Peyer's patch (tissue), 4 donors: ENCODE results near the gene HEXIM1. TPM values are rescaled to one million over a fixed set of nuclear protein-coding genes. Genes with fewer than 3 reads are reported as not detected.

Experiments
- DNase-seq, 3 donors: peaks; one replicate each; pipeline ENCODE4 v3.0.0-alpha.2; 2017 to 2019
- H3K27ac ChIP-seq, 4 donors: fragments of 200-600 bp; sonication (generic); one replicate each; pipeline ENCODE4 v1.5.1; 2016 to 2019
- H3K27me3 ChIP-seq, 2 donors: fragments of 200-600 bp; sonication (generic); one replicate each; pipeline ENCODE4 v1.5.1; 2019
- H3K36me3 ChIP-seq, 3 donors: fragments of 200-600 bp; sonication (generic); one replicate each; pipeline ENCODE4 v1.5.1; 2016 to 2019
- H3K4me1 ChIP-seq, 4 donors: fragments of 200-600 bp; sonication (generic); one replicate each; pipeline ENCODE4 v1.5.1; 2016 to 2019
- H3K4me3 ChIP-seq, 4 donors: fragments of 200-600 bp; sonication (generic); 1 replicate in 3 of 4; 2 replicates in 1 of 4; pipeline ENCODE4 v1.5.1; 2016 to 2019; ENCODE audit warnings: mild to moderate bottlenecking in 1 of 4
- H3K9me3 ChIP-seq, 4 donors: fragments of 200-600 bp; sonication (generic); one replicate each; pipeline ENCODE4 v1.5.1; 2016 to 2019; ENCODE audit warnings: mild to moderate bottlenecking in 1 of 4
- POLR2A ChIP-seq, 2 donors: fragments of 450-650 bp; IDR thresholded peaks; one replicate each; pipeline ENCODE4 v1.5.1; 2017; ENCODE audit warnings: antibody characterized with exemption in 2 of 2, mild to moderate bottlenecking in 2 of 2, moderate library complexity in 2 of 2
- total RNA-seq, 4 donors: library from RNA; depleted of rRNA; stranded (reverse); fragments of >200 nt; gene quantifications; one replicate each; pipeline ENCODE4 v1.1.0, GENCODE V29; 2016
- TF ChIP-seq, protein P1 (sequence below), 6 experiments: fragments of 450-650 bp in 4 of 6; fragments of 200-600 bp in 2 of 6; sonication (generic) in 1 of 6; IDR thresholded peaks; one replicate each; pipeline ENCODE4 v1.5.1; 2017 to 2019; ENCODE audit warnings: antibody characterized with exemption in 6 of 6, mild to moderate bottlenecking in 3 of 6, moderate library complexity in 1 of 6

HEXIM1 gene
- total RNA-seq, 4 donors from 2014 or later, result 24.3 to 41.8 (median 31.7) TPM

DNA sequence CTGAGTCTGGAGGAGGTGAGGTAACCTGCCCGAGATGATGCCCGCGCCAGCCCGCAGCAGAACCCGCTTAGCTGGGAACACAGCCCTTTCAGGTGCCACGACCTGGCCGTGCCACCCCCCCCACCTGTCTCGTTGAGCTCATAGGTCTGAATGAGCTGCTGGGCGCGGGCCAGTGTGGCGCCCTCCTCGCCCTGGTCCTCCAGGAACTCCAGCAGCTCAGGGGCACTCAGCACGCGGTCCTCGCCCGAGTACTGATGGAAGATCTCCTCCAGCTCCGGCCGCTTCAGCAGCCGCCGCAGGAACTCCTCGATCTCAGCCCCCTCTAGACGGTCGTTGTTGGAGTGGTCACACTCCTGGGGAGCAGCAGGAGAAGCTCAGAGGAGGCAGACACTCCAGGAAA lies 29.6 kb upstream of the HEXIM1 start:
- H3K27ac ChIP-seq, result no peak overlapping the region
- TF ChIP-seq, protein P1, sequence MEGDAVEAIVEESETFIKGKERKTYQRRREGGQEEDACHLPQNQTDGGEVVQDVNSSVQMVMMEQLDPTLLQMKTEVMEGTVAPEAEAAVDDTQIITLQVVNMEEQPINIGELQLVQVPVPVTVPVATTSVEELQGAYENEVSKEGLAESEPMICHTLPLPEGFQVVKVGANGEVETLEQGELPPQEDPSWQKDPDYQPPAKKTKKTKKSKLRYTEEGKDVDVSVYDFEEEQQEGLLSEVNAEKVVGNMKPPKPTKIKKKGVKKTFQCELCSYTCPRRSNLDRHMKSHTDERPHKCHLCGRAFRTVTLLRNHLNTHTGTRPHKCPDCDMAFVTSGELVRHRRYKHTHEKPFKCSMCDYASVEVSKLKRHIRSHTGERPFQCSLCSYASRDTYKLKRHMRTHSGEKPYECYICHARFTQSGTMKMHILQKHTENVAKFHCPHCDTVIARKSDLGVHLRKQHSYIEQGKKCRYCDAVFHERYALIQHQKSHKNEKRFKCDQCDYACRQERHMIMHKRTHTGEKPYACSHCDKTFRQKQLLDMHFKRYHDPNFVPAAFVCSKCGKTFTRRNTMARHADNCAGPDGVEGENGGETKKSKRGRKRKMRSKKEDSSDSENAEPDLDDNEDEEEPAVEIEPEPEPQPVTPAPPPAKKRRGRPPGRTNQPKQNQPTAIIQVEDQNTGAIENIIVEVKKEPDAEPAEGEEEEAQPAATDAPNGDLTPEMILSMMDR (IDR thresholded peaks at IDR 0.05), result no peak
- TF ChIP-seq POLR2A (IDR thresholded peaks at IDR 0.05), result no peak
- peaks cover 0 to 17% (median 2%) of the 10 kb centered on the region in 4 donors for H3K4me1 ChIP-seq
- DNase-seq, result no peak
- no peak overlapping the region for H3K4me3 ChIP-seq
- no peaks in the 10 kb centered on the region for H3K9me3 ChIP-seq
- H3K27me3 ChIP-seq, result no peaks in the 10 kb centered on the region
- peaks cover 0 to 4% (median 0%) of the 10 kb centered on the region in 3 donors for H3K36me3 ChIP-seq

DNA sequence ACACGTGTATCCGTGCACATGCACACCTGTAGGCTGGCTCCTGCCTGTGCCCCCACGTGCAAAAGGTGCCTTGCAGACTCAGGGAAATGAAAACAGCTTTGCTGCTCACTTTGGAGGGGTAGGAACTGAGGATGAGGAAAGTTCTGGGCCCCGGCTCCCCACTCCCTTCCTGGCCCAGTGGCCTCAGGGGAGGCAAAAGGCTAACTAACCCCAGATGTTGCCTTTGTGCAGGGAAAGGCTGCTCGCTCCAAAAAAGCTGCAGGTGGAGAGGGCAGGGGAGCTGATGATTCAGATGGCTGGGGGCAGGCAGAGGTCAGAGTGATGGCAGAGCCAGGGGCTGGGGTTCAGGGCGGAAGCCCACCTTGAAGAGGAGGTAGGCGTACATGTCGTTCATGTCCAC lies 28.3 kb upstream of the HEXIM1 start:
- peaks cover 0 to 27% (median 6%) of the 10 kb centered on the region in 4 donors for H3K4me1 ChIP-seq
- DNase-seq, result no peak
- no peak overlapping the region for H3K4me3 ChIP-seq
- H3K27ac ChIP-seq, result no peak overlapping the region
- no peaks in the 10 kb centered on the region for H3K9me3 ChIP-seq
- H3K27me3 ChIP-seq, result no peaks in the 10 kb centered on the region
- peaks cover 0 to 4% (median 0%) of the 10 kb centered on the region in 3 donors for H3K36me3 ChIP-seq
- TF ChIP-seq, protein P1 (IDR thresholded peaks at IDR 0.05), result no peak
- TF ChIP-seq POLR2A (IDR thresholded peaks at IDR 0.05), result no peak

DNA sequence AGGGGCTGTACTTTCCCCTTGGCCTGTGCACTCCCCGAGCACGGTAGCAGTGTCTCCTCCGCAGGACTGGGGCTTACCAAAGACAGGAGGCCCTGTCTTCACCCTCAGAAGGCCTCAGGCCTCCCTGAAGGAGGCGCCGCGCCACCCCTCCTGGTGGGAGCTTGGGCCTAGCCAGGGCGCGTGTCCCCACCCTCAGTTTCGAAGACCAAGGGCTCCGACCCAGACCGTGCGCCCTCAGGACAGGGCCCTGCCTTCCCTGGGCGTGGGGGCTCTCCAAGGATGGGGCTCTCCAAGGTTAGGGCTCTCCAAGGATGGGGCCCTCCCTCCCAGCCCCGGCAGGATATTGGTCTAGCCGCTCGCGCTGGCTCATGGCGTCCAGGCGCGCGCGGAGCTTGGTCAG lies 27.7 kb upstream of the HEXIM1 start:
- no peak for DNase-seq
- Histone ChIP-seq H3K4me3 (no peak overlapping the region), H3K36me3 (peaks cover 0 to 4% (median 0%) of the 10 kb centered on the region in 3 donors), H3K4me1 (peaks cover 0 to 27% (median 6%) of the 10 kb centered on the region in 4 donors), H3K27ac (no peak overlapping the region), H3K27me3 (no peaks in the 10 kb centered on the region), H3K9me3 (no peaks in the 10 kb centered on the region)
- TF ChIP-seq POLR2A (IDR thresholded peaks at IDR 0.05), result no peak
- TF ChIP-seq, protein P1 (IDR thresholded peaks at IDR 0.05), result no peak

DNA sequence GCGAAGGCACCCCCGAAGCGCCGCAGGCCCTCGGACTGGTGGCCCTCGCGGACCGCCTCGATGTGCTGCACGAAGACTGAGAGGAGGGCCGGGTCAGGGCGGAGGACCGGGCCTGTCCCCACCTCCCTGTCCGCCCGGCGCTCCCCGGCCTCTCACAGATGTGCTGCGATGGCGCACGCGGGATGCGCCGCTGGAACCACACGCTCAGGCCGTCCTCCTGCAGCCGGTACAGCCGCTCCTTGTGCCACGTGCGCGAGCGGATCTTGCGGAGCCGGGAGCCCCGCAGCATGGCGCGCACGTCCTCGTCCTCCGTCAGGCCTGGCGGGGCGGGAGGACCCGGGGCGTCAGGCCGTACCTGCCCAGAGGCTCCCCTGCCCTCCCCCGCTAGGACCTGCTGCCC lies 27.2 kb upstream of the HEXIM1 start:
- TF ChIP-seq POLR2A (IDR thresholded peaks at IDR 0.05), result no peak
- TF ChIP-seq, protein P1 (IDR thresholded peaks at IDR 0.05), result no peak
- no peaks in the 10 kb centered on the region for H3K27me3 ChIP-seq
- H3K4me1 ChIP-seq, result peaks cover 0 to 27% (median 6%) of the 10 kb centered on the region in 4 donors
- H3K27ac ChIP-seq, result no peak overlapping the region
- no peak overlapping the region for H3K4me3 ChIP-seq
- H3K9me3 ChIP-seq, result no peaks in the 10 kb centered on the region
- DNase-seq, result no peak
- peaks cover 0 to 4% (median 0%) of the 10 kb centered on the region in 3 donors for H3K36me3 ChIP-seq

DNA sequence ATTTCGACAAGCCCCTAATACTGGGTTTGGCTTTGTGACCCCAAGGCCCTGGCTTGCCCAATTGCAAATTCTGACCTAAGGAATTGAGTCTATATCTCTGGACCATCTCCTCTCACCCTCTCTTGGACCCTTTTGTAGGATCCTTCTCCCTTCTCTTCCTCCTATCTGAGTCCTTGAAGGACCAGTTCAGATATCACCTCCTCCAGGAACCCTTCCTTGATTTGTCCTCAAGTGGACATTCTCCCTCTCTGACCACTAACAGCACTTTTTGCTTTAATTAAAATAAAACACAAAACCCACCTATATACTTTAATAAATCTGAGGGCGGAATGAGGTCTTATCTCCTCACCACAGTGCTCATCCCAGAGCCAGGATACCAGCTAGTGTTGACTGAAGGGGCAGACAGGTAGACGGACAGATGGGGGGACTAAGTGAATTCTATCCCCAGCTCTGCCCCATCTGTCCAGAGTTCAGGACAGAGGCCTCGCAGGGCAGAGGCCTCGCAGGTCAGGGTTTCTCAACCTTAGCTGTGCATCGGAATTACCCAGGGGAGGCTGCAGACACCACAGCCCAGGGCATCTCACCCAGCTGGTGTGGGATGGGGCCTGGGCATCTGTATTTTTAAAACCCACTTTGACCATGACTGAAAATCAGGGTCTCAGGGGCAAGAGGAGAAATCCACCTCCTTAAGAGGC lies 25.1 kb upstream of the HEXIM1 start:
- H3K9me3 ChIP-seq, result no peaks in the 10 kb centered on the region

More for the DNA sequence above, 25.1 kb upstream of the HEXIM1 start:
- Histone ChIP-seq H3K4me3 (no peak overlapping the region), H3K27ac (peak overlapping the region in 1 of 4 donors; percentile 83), H3K4me1 (peaks cover 0 to 39% (median 6%) of the 10 kb centered on the region in 4 donors), H3K27me3 (no peaks in the 10 kb centered on the region), H3K36me3 (no peaks in the 10 kb centered on the region)
- no peak for TF ChIP-seq POLR2A (IDR thresholded peaks at IDR 0.05)
- TF ChIP-seq, protein P1 (IDR thresholded peaks at IDR 0.05), result no peak
- no peak for DNase-seq
